NCI-H1105 (cell line): Measurements from ENCODE around the gene ZNRF4.

Experiments
- DNase-seq: peaks from one replicate; lab custom pipeline; 2025; lab: John Stamatoyannopoulos, UW

The ZNRF4 gene

GRCh38 chr19:5443723-5444122 is 11.5 kb upstream of the ZNRF4 start:
- no peak for DNase-seq

GRCh38 chr19:5444431-5444830 is 10.8 kb upstream of the ZNRF4 start:
- no peak for DNase-seq

GRCh38 chr19:5445071-5445470 is 10.1 kb upstream of the ZNRF4 start:
- no peak for DNase-seq

GRCh38 chr19:5445561-5446055 is 9.6 kb upstream of the ZNRF4 start:
- no peak for DNase-seq

- no peak for DNase-seq
Measured at GRCh38 chr19:5447700-5448311, 7.4 kb upstream of the ZNRF4 start.

GRCh38 chr19:5448374-5448773 is 6.8 kb upstream of the ZNRF4 start:
- DNase-seq = no peak

GRCh38 chr19:5450482-5451126 is 4.6 kb upstream of the ZNRF4 start:
- DNase-seq = no peak

GRCh38 chr19:5451494-5451893 is 3.7 kb upstream of the ZNRF4 start:
- DNase-seq = no peak

- DNase-seq = no peak
Measured at GRCh38 chr19:5452594-5453565, 2.3 kb upstream of the ZNRF4 start.

- DNase-seq = no peak
Measured at GRCh38 chr19:5454743-5455142, 474 bp upstream of the ZNRF4 start.

- DNase-seq = no peak
Measured at GRCh38 chr19:5456130-5456840, 1.1 kb downstream of the ZNRF4 start.

- no peak for DNase-seq
Measured at GRCh38 chr19:5456841-5457200, 1.6 kb downstream of the ZNRF4 start.

GRCh38 chr19:5457709-5458108 is 2.5 kb downstream of the ZNRF4 start:
- no peak for DNase-seq

GRCh38 chr19:5458420-5458819 is 3.2 kb downstream of the ZNRF4 start:
- DNase-seq = no peak

- DNase-seq = no peak
Measured at GRCh38 chr19:5459360-5459759, 4.1 kb downstream of the ZNRF4 start.

GRCh38 chr19:5460748-5461147 is 5.5 kb downstream of the ZNRF4 start:
- DNase-seq = no peak

GRCh38 chr19:5463959-5464358 is 8.7 kb downstream of the ZNRF4 start:
- no peak for DNase-seq

GRCh38 chr19:5466072-5466471 is 10.9 kb downstream of the ZNRF4 start:
- no peak for DNase-seq

GRCh38 chr19:5466814-5467291 is 11.6 kb downstream of the ZNRF4 start:
- no peak for DNase-seq

GRCh38 chr19:5470264-5470671 is 15.1 kb downstream of the ZNRF4 start:
- no peak for DNase-seq

GRCh38 chr19:5472286-5472685 is 17.1 kb downstream of the ZNRF4 start:
- no peak for DNase-seq

- DNase-seq = no peak
Measured at GRCh38 chr19:5473646-5474045, 18.4 kb downstream of the ZNRF4 start.
